Spleen (tissue), 7 donors: ENCODE measurements around the gene DNAJB14.

Experiments
- CTCF ChIP-seq, 11 experiments: fragments of 200-600 bp in 7 of 11; fragments of 450-650 bp in 4 of 11; sonication (generic) in 4 of 11; IDR thresholded peaks in 8 of 11; conservative IDR thresholded peaks in 3 of 11; 1 replicate in 7 of 11; 2 replicates in 4 of 11; pipeline versions ENCODE4 v1.4.0 to v1.8.0; 2016 to 2021; ENCODE audit warnings: antibody characterized with exemption in 11 of 11, inconsistent platforms in 4 of 11, mild to moderate bottlenecking in 1 of 11
- POLR2A ChIP-seq, 3 donors: fragments of 450-650 bp; IDR thresholded peaks; one replicate each; pipeline ENCODE4 v1.5.1; 2017; ENCODE audit warnings: antibody characterized with exemption in 3 of 3, mild to moderate bottlenecking in 1 of 3
- POLR2AphosphoS5 ChIP-seq, 3 donors: sonication (generic); formaldehyde crosslinking; IDR thresholded peaks; one replicate each; pipeline ENCODE4 v1.5.1; 2017; ENCODE audit warnings: antibody characterized with exemption in 3 of 3
- donor health status: DM: no; HTN: no; CAD: no; lungs with moderate emphysema.
- donor health status: DM: no; HTN: no; CAD: no.
- donor health status: DM: no; HTN: no; CAD: no.

- no peak for TF ChIP-seq POLR2A (IDR thresholded peaks at IDR 0.05)
- TF ChIP-seq CTCF (IDR thresholded peaks at IDR 0.05 in 8 of 11, conservative IDR thresholded peaks at IDR 0.05 in 3 of 11): no peak
- TF ChIP-seq POLR2AphosphoS5 (IDR thresholded peaks at IDR 0.05): no peak
These were observed 99.5 kb downstream of the DNAJB14 start for GRCh38 chr4:99846891-99847290.
